ENCODE results near the gene CMA1. TPM values are rescaled to one million over a fixed set of nuclear protein-coding genes. Genes with fewer than 3 reads are reported as not detected.
"Not testable (repeated sequence)": the region's sequence is repeated elsewhere in the genome, so short reads cannot be mapped to it uniquely, and the experiment has no call there.

CMA1 gene
- total and polyA plus RNA-seq, 2 experiments from 2014 or later: not detected

- H4K20me1 ChIP-seq (replicated peaks; ENCODE audit: insufficient read depth); H2AFZ ChIP-seq; H3K27ac ChIP-seq (ENCODE audit: low read depth); H3K36me3 ChIP-seq (ENCODE audit: insufficient read depth); H3K27me3 Mint-ChIP-seq (ENCODE audit: insufficient read depth, low read depth, poor library complexity); H3K4me3 ChIP-seq; H3K4me1 ChIP-seq (ENCODE audit: insufficient read depth); H3K27me3 ChIP-seq (ENCODE audit: insufficient read depth); H3F3A ChIP-seq (replicated peaks; ENCODE audit: low read depth); H3K79me2 ChIP-seq (replicated peaks; ENCODE audit: insufficient read depth); H3K27ac Mint-ChIP-seq; ATAC-seq; H3K4me3 Mint-ChIP-seq: not testable (repeated sequence)
- DNase-seq (ENCODE audit: low spot score): peak; percentile 28
- H3K4me2 ChIP-seq: peak overlapping the region; percentile 57
- peaks cover 17% of the 10 kb centered on the region for H3K9me2 ChIP-seq (ENCODE audit: insufficient read depth)
- peaks cover 31% of the 10 kb centered on the region for H3K9me3 Mint-ChIP-seq
- H3K4me1 Mint-ChIP-seq: peaks cover 10% of the 10 kb centered on the region
- TF ChIP-seq ZNF462 (CRISPR knock-in tag; IDR thresholded peaks at IDR 0.05): peak; percentile 62
- peaks cover 26% of the 10 kb centered on the region for H3K36me3 Mint-ChIP-seq (ENCODE audit: low read depth)
These were observed 28.1 kb downstream of the CMA1 start for GRCh38 chr14:24479999-24480398.

- H3K27me3 Mint-ChIP-seq (ENCODE audit: insufficient read depth, low read depth, poor library complexity): peaks cover 3% of the 10 kb centered on the region
- H3K27ac Mint-ChIP-seq: no peak overlapping the region
- peaks cover 21% of the 10 kb centered on the region for H3K36me3 Mint-ChIP-seq (ENCODE audit: low read depth)
- H3K4me2 ChIP-seq: no peak overlapping the region
- no peak for ATAC-seq
- H3K36me3 ChIP-seq (ENCODE audit: insufficient read depth): no peaks in the 10 kb centered on the region; the same call in 1 of the 2 replicates
- H4K20me1 ChIP-seq (replicated peaks; ENCODE audit: insufficient read depth): no peaks in the 10 kb centered on the region
- no peaks in the 10 kb centered on the region for H3K27me3 ChIP-seq (ENCODE audit: insufficient read depth)
- H2AFZ ChIP-seq: no peak overlapping the region
- peaks cover 23% of the 10 kb centered on the region for H3K9me3 Mint-ChIP-seq
- TF ChIP-seq ZNF331 (CRISPR knock-in tag; IDR thresholded peaks at IDR 0.05; ENCODE audit: low read depth) (no peak), ZNF114 (CRISPR knock-in tag; IDR thresholded peaks at IDR 0.05) (no peak), CTCF (conservative IDR thresholded peaks at IDR 0.05; ENCODE audit: low read depth in 2 of 2) (no peak), NANOG (IDR thresholded peaks at IDR 0.05; ENCODE audit: borderline replicate concordance) (no peak)
- peaks cover 10% of the 10 kb centered on the region; the same call in 1 of the 2 replicates for H3K9me2 ChIP-seq (ENCODE audit: insufficient read depth)
- no peak overlapping the region for H3K4me3 Mint-ChIP-seq
- H3K27ac ChIP-seq (ENCODE audit: low read depth): no peak overlapping the region
- no peaks in the 10 kb centered on the region for H3F3A ChIP-seq (replicated peaks; ENCODE audit: low read depth)
- DNase-seq (ENCODE audit: low spot score): no peak
- H3K4me1 Mint-ChIP-seq: peaks cover 2% of the 10 kb centered on the region; the same call in 2 of the 3 replicates
- no peaks in the 10 kb centered on the region for H3K4me1 ChIP-seq (ENCODE audit: insufficient read depth)
- no peak overlapping the region for H3K4me3 ChIP-seq
- H3K79me2 ChIP-seq (replicated peaks; ENCODE audit: insufficient read depth): no peaks in the 10 kb centered on the region; the same call in 1 of the 2 replicates
These were observed 32.8 kb downstream of the CMA1 start for GRCh38 chr14:24475261-24475660.

Data from GM23338 (cell line).